HG03039 (cell line): ENCODE results near the gene LUC7L3.
"Not testable (repeated sequence)": the region's sequence is repeated elsewhere in the genome, so short reads cannot be mapped to it uniquely, and the experiment has no call there.

Source experiments
- ATAC-seq: cut with Tn5 transposase; IDR thresholded peaks from one replicate; pipeline ENCODE4 v1.9.1; 2021; ENCODE audit warnings: mild to moderate bottlenecking, moderate library complexity; ENCODE audit not compliant: unreplicated experiment

LUC7L3 gene

GRCh38 chr17:50719144-50719923, at the start of gene LUC7L3:
Gene LUC7L3 (plus strand): TSS chr17:50719603. CDS start chr17:50719733, 130 bp downstream.
- peak; percentile 90 for ATAC-seq

- no peak for ATAC-seq
These were observed 47.3 kb upstream of the LUC7L3 start for GRCh38 chr17:50672071-50672470.

GRCh38 chr17:50672831-50673551, 46.4 kb upstream of the LUC7L3 start:
- ATAC-seq: no peak

- ATAC-seq: no peak
These were observed 44.2 kb upstream of the LUC7L3 start for GRCh38 chr17:50675190-50675589.

GRCh38 chr17:50675627-50676026, 43.8 kb upstream of the LUC7L3 start:
- no peak for ATAC-seq

GRCh38 chr17:50676065-50676975, 43.1 kb upstream of the LUC7L3 start:
- ATAC-seq: no peak

GRCh38 chr17:50677851-50678375, 41.5 kb upstream of the LUC7L3 start:
- ATAC-seq: no peak

- no peak for ATAC-seq
These were observed 40.3 kb upstream of the LUC7L3 start for GRCh38 chr17:50679008-50679544.

GRCh38 chr17:50680126-50680525, 39.3 kb upstream of the LUC7L3 start:
- ATAC-seq: no peak

- ATAC-seq: not testable (repeated sequence)
These were observed 38.7 kb upstream of the LUC7L3 start for GRCh38 chr17:50680543-50681262.

- no peak for ATAC-seq
These were observed 37.9 kb upstream of the LUC7L3 start for GRCh38 chr17:50681263-50682200.

- no peak for ATAC-seq
These were observed 37.0 kb upstream of the LUC7L3 start for GRCh38 chr17:50682441-50682840.

GRCh38 chr17:50682938-50683337, 36.5 kb upstream of the LUC7L3 start:
- ATAC-seq: no peak

- no peak for ATAC-seq
These were observed 35.7 kb upstream of the LUC7L3 start for GRCh38 chr17:50683434-50684287.

GRCh38 chr17:50684288-50684611, 35.2 kb upstream of the LUC7L3 start:
- ATAC-seq: no peak

GRCh38 chr17:50684612-50685333, 34.6 kb upstream of the LUC7L3 start:
- no peak for ATAC-seq

- no peak for ATAC-seq
These were observed 34.1 kb upstream of the LUC7L3 start for GRCh38 chr17:50685334-50685665.
